GM03348 (cell line): ENCODE results near the gene PRR5L.

Source experiments
- DNase-seq: peaks from one replicate; pipeline ENCODE4 v3.0.0; 2012; ENCODE audit warnings: low spot score

Gene PRR5L

GRCh38 chr11:36436064-36436463 is 140.0 kb downstream of the PRR5L start:
- DNase-seq, result no peak

- DNase-seq, result no peak
Observed at GRCh38 chr11:36436589-36436988, 140.5 kb downstream of the PRR5L start.

GRCh38 chr11:36437413-36437812 is 141.3 kb downstream of the PRR5L start:
- DNase-seq, result no peak

- DNase-seq, result no peak
Observed at GRCh38 chr11:36438126-36438525, 142.0 kb downstream of the PRR5L start.

- DNase-seq, result no peak
Observed at GRCh38 chr11:36441610-36442208, 145.6 kb downstream of the PRR5L start.

- no peak for DNase-seq
Observed at GRCh38 chr11:36443661-36444060, 147.6 kb downstream of the PRR5L start.

- no peak for DNase-seq
Observed at GRCh38 chr11:36446135-36446534, 150.0 kb downstream of the PRR5L start.

- peak; percentile 25 for DNase-seq
Observed at GRCh38 chr11:36447514-36447913, 151.4 kb downstream of the PRR5L start.

- no peak for DNase-seq
Observed at GRCh38 chr11:36447947-36448346, 151.9 kb downstream of the PRR5L start.

GRCh38 chr11:36449561-36450096 is 153.5 kb downstream of the PRR5L start:
- no peak for DNase-seq

- no peak for DNase-seq
Observed at GRCh38 chr11:36450110-36450572, 154.1 kb downstream of the PRR5L start.

- DNase-seq, result no peak
Observed at GRCh38 chr11:36451045-36451444, 155.0 kb downstream of the PRR5L start.

GRCh38 chr11:36451681-36452080 is 155.6 kb downstream of the PRR5L start:
- DNase-seq, result no peak

GRCh38 chr11:36452236-36452940 is 156.3 kb downstream of the PRR5L start:
- peak; percentile 43 for DNase-seq

GRCh38 chr11:36452961-36453360 is 156.9 kb downstream of the PRR5L start:
- DNase-seq, result no peak

GRCh38 chr11:36453678-36454077 is 157.6 kb downstream of the PRR5L start:
- no peak for DNase-seq

- DNase-seq, result no peak
Observed at GRCh38 chr11:36454551-36454940, 158.5 kb downstream of the PRR5L start.

- DNase-seq, result no peak
Observed at GRCh38 chr11:36454941-36455631, 159.0 kb downstream of the PRR5L start.

GRCh38 chr11:36455658-36456111 is 159.6 kb downstream of the PRR5L start:
- peak; percentile 96 for DNase-seq

- DNase-seq, result peak; percentile 68
Observed at GRCh38 chr11:36456156-36456555, 160.1 kb downstream of the PRR5L start.

- DNase-seq, result no peak
Observed at GRCh38 chr11:36458129-36458915, 162.2 kb downstream of the PRR5L start.

GRCh38 chr11:36459046-36459445 is 163.0 kb downstream of the PRR5L start:
- DNase-seq, result no peak
